IPS-NIHi11 (cell line): ENCODE data around the gene ZC3H18.

ENCODE experiments used
- DNase-seq: peaks from one replicate; pipeline ENCODE4 v3.0.0; 2012; ENCODE audit warnings: mixed read lengths, low spot score

The ZC3H18 gene

DNA sequence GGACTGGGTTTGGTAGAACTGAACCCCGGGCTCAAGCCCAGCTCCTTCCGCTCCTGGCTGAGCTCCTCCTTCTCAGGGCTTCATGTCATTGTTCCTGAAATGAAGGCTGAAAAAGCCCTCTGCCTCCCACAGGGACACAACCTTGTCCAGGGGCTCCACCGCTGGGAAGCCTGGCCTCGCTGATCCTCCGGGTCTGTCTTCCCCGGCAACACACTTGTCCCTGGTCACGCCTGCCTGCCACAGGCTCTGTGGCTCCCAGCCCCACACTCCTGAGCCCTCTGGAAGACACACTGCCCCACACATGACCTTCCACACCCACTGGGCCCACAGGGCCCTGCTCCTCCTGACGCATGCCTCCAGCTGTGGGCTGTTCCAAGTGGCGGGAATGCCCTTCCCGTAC lies 18.0 kb upstream of the ZC3H18 start:
- no peak for DNase-seq

DNA sequence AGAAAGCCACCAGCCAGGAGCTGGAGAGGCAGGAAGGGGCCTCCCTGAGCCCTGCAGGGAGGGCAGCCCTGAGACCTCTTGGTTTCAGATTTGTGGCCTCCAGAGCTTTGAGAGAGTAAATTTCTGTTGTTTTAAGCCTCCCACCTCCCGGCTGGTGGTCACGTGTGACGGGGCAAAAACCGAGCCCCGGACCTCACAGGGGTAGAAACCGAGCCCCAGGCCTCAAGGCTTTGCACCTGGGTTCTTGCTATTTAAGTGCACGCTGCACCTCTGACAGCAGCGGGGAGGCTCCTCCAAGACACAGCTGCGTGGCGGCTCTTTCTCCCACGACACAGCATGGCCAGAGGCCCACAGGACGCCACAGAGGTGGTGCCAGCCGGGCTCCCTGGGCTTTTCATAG lies 17.4 kb upstream of the ZC3H18 start:
- DNase-seq: no peak

DNA sequence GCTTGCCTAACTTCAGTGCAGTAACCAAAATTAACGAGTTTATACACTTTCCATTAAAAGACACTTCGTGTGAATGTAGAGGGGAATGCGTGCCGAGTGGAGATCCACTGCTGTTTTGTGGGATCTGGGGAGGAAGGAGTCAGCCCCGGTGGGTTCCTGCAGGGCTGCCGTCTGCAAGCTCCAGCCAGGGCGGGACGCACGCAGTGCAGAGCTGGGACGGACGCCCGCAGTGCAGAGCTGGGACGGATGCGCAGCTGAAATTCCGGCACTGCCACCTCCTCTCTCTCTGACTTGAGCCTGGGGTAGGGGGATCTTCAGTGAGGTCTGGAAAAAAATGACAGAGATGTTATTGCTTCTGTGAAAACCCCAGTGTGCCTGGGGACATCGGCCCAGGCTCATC lies 16.5 kb upstream of the ZC3H18 start:
- DNase-seq: no peak

DNA sequence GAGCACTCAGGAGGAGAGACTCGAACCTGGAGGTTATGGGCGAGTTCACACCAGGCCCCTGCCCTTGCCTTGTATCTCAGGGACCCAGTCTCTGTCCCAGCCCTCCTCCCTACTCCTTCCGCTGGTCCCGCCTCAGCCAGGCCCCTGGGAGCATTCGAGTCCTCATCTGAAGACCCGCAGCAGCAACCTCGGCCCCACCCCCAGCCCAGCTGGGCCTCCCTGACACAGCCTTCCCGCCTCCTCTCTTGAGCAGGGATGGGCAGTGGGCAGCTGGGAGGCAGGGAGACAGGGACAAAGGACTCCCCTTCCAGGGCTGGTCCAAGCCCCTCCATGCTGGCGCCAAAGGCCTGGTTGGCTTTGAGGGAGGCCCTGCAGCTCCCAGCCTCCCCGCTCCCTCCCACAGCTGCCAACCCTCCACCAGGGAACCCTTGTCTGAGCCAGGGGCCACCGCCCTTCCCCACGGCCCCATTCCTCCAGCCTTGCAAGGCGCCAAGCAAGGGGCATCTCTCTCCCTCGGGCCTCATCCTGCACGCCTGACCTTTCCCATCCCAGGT lies 15.4 kb upstream of the ZC3H18 start:
- no peak for DNase-seq

DNA sequence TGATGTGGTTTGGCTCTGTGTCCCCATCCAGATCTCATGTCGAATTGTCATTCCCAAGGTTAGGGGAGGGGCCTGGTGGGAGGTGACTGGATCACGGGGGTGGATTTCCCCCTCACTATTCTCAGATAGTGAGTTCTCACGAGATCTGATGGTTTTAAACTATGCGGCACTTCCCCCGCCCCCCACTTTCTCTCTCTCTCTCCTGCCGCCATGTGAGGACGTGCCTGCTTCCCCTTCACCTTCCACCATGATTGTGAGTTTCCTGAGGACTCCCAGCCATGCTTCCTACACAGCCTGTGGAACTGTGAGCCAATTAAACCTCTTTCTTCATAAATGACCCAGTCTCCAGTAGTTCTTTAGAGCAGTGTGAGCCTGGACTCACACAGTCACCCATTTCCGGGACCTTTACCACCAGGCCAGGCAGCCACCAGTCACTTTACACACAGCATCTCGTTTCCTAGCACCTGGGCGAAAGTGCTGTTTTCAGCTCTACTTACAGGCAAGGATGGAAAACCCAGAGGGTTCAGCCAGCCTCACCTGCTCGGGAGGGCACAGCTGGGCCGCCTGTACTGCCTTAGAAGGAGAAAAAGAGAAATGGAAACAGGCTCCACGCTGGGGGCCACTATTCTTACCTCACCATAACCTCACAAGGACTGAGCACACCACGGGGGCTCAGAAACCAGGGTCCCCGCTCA lies 13.8 kb upstream of the ZC3H18 start:
- no peak for DNase-seq

DNA sequence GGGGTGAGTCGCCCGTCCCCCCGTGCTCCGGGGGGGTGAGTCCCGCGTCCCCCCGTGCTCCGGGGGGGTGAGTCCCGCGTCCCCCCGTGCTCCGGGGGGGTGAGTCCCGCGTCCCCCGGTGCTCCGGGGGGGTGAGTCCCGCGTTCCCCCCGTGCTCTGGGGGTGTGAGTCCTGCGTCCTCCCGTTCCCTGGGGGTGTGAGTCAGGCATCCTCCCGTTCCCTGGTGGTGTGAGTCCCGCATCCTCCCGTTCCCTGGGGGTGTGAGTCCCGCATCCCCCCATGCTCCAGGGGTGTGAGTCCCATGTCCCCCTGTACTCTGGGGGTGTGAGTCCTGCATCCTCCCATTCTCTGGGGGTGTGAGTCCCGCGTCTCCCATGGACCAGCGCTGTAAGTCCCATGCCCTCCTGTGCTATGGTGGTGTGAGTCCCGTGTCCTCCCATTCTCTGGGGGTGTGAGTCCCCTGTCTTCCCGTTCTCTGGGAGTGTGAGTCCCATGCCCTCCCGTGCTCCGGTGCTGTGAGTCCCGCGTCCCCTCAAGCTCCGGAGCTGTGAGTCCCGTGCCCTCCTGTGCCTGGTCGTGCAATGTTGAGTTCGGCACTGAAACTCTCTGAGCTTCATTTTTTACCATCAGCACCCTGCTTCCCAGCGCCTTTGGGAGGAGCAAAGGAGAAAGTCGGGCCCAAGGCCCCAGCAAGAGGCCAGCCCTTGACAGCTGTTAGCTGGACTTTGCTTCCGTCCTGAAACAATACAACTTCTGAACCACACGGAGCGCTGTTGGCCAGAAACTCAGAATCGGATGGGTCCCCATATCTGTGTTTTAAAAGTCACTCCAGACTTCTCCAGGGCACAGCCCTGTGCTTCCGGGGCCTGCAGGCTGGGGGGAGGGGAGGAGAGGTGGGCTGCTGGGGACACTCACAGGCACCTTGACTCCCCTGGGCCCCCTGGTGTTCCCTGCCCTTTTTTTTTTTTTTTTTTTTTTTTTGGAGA lies 11.5 kb upstream of the ZC3H18 start:
- peak; percentile 59 for DNase-seq

DNA sequence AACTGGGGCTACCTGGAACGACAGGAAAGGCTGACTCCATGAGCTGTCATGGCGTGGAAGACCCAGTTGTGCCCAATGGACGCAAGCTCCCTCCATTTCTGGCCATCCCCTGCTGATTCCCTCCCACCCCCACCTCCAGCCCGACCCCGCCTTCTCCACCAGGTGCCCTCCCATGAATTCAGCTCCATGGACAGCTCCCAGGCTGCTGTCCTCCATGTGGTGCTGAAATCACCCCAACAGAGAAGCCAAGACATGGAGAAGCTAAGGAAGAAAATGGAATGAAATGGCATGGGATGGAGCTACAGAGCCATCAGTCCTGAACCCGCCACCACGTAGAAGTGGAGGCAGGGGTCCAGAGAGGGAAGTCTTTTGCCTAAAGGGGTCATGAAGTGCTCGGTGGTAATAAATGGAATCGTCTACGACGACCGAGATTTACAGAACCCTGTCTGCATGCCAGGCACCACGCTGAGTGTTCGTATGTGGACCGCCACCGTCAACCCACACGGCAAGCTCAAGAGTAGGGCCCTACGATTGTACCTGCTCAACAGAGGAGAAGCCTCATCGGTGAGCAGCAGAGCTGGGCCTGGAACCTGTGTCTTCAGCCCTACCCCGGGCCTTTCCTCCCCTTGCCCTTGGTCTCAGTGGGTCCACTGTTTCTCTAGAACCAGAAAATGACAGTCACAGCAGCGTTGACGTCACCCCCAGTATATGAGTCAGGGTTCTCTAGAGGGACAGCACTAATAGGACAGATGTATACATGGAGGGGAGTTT lies 9.3 kb upstream of the ZC3H18 start:
- DNase-seq: peak; percentile 67

DNA sequence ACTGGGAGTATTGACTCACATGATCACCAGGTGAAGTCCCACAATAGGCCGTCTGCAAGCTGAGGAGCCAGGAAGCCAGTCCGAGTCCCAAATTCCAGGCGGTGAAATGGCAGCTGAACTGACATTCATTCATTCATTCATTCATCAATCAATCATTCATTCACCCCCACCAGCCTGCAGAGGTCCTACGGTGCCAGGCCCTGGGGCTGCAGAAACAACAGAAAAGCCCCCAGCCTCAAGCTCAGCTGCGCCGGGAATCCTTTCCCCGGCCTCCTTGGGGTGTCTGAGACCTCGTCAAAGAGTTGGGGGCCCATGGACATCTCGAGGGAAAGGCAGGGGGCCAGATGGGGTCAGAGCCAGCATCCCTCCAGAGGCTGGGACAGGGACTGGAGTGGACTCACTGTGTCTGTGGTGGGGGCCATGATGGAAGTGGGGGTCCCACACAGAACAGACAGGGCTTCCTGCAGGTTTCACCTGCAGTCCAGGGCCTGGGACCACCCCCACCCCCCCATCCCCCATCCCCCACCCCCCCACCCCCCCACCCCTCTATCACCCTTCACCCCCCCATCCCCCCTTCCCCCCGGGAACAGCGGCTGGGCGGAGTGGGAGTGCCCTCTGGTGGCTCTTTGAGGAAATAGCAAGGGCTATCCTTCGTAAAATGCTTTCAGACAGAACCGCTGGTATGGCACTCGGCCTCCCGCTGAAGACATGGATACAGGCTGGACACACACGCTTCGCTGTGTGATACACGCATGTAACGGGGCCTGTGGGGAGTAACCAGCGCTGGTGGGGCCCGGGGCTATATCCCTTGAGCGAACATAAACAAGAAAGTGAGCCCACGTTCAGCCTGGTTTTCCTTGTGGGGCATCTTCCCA lies 8.5 kb upstream of the ZC3H18 start:
- DNase-seq: peak; percentile 80

DNA sequence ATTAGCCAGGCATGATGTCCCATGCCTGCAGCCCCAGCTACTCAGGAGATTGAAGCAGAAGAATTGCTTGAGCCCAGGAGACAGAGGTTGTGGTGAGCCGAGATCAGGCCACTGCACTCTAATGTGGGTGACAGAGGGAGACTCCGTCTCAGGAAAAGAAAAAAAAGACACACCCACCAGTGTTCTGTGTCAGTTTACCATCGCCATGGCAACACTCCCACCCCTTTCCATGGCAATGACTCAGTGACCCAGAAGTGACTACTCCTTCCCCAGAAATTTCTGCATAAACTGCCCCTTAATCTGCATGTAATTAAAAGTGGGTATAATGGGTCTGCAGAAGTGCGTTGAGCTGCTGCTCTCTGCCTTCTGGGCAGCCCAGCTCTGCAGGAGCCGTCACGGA lies 4.0 kb upstream of the ZC3H18 start:
- no peak for DNase-seq

DNA sequence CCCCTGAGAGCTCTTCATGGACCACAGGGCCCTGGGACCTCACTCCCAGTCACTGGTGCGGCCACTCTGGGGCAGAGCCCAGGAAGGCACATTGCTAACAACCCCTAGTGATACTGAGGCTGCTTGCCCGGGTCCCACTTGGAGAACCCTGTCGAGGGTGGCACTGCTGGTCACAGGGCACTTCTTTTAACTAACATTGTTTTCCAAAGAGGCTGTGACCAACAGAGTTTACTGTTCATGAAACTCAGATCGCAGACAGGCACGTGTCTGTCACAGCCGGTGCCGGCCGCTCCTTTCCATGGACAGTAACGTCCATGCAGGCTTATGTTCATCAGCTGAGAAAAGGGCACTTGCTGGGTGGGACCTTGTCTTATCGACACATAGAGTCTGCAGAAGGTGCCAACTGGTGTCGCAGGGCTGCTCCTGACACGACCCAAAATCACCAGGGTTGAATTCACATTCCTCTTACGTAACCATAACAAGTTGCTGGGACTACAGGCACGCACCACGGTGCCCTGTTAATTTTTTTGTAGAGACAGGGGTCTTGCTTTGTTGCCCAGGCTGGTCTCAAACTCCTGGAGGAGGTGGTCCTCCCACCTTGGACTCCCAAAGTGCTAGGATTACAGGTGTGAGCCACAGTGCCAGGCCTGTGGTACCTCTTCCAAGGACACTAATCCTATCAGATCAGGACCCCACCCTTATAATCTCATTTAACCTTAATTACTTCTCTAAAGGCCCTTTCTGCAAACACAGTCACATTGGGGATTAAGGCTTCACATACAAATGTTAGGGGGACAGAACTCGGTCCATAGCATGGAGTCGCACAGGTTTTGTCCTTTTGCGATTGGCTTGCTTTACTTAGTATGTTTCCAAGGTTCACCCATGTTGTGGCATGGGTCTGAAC lies 1.2 kb upstream of the ZC3H18 start:
- no peak for DNase-seq

DNA sequence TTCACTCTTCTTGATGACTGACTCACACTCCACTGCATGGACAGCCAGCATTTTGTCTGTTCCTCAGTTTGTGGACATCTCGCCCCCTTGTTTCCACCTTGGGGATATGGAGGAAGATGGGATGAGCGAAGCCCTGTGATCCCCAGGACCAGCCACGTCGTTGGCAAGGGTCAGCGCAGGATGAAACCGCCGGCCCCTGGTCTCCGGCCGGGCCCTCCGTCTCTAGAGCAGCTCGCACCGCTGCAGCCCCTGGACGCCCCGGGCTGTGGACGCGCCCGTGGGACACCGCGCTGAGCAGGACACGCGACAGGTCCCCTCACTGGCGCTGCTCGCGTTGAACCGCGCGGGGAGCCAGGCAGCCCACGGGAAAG lies 604 bp upstream of the ZC3H18 start:
- peak; percentile 5 for DNase-seq

DNA sequence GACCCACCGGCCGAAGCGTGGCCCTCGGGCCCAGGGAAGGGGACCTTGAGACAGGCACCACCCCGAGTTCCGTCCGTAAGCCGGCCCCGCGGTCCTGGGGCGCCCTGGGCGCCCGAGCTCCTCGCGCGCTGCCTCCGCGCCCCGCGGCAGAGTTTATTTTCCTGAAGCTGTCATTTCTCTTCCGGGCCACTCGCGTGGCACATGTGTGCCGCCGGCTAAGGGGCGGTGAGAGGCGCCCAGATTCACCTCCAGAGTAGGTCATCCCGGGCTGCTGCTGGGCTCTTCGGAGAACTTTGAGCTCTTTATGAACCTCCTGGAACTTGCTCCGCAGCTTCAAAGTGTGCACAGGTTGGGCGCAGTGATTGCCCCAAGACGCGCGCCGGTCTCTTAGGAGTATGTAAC lies 489 bp downstream of the ZC3H18 start:
- DNase-seq: no peak

DNA sequence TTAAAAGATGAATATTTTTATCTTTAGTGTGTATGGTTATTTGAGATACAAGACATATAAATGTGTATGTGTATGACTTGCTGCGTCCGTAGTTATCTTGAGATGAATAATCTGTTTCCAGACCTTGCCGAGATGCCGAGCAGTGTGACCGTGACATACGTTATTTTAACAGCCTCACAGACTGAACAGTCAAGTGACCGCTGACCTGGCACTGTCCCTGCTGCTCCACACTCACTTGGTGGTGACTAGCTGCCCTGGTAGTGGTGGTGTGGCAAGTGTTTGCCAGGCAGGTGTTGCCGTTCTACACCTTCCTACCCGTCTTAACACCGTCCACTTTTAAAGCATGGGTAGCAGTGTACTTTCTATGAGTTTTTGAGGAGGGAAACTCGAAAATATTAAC lies 5.0 kb downstream of the ZC3H18 start:
- DNase-seq: no peak

DNA sequence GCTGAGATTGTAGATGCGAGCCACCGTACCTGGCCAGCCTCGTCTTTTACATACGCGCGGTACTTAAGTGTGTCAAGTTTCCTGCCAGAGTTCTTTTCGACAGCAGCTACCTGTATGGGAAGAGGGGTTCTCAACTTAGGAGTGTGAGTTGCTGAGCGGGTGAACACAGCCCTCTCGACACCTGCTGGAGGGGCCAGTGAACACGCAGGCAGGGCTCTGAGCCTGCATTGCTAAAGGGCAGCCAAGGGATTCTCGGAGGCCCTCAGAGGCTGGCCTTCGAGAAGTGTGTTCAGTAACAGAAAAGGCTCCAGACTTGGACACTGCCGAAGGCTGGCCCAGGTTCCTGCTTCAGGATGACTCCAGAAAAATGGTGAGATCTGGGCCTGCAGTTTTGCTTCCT lies 6.1 kb downstream of the ZC3H18 start:
- no peak for DNase-seq

DNA sequence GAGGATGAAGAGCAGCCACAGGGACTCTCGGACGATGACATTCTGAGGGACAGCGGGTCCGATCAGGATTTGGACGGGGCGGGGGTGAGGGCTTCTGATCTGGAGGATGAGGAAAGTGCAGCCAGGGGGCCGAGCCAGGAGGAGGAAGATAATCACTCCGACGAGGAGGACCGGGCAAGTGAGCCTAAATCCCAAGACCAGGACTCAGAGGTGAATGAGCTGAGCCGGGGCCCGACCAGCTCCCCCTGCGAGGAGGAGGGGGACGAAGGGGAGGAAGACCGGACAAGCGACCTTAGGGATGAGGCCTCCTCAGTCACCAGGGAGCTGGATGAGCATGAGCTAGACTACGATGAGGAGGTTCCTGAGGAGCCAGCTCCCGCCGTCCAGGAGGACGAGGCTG lies 7.0 kb downstream of the ZC3H18 start:
- DNase-seq: no peak

DNA sequence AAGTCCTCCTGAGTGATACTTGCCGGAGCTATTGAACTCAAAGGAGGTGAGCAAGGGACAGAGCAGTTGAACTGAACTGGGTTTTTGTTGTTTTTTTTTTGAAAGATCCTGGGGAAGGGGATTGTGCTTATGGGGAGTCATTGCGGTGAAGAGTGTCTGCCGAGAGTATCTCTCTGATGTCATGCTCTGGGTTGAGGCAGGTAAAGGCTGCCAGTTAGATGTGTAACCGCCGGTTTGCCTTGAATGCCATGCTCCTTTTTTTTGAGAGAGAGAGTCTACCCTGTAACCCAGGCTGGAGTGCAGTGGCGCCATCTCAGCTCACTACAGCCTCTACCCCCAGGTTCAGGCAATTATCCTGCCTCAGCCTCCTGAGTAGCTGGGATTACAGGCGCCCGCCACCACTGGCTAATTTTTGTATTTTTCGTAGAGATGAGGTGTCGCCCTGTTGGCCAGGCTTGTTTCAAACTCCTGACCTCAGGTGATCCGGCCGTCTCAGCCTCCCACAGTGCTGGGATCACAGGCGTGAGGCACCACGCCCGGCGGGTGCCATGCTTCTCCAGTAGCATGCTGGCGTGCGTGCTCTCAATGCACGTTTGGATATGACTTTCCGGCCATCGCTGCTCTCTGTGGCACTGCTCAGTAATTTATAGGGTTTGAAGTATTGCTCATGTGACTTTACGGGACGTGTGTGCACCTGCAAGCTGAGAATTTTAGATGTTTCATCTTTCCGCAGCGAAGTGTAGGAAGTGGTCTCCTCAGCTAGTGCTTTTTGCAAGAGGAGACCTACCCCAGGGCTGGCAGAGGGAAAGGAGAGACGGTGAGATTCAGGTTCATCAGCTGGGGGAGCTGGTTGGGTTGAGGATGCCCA lies 8.5 kb downstream of the ZC3H18 start:
- DNase-seq: no peak

DNA sequence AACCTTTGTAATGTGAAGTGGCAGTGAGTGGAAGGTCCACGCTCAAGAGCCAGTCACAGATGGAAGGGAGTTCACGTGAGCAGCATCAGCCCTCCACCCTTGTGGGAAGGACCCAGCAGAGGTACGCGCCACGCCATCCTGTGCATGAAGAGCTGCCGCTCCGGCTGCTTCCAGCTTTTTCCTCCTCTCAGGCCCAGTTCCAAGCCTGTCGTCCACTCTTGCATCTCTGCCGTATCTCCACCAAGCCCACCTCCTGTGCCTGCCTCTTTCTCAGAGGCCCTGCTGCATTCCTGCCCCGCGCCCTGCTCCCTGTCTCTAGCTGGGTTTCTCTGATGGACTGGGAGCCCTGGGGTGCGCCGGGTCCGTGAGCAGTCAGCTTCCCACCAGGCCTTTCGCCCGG lies 10.2 kb downstream of the ZC3H18 start:
- DNase-seq: no peak

DNA sequence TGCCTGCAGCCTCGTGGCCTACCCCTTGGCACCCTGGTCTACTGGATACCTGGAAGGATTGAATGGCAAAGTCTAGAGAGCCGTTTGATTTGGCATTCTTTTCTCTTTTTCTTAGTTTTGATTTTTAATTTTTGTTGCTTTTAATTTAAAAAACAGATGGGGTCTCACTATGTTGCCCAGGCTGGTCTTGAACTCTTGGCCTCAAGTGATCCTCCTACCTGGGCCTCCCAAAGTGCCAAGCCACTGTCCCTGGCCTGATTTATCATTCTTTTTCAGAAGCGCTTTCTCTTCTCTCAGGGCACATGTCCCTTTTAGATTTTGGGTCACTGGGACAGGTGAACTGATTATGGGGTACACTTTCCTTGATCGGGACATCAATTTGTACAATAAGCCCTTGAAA lies 10.8 kb downstream of the ZC3H18 start:
- DNase-seq: no peak

DNA sequence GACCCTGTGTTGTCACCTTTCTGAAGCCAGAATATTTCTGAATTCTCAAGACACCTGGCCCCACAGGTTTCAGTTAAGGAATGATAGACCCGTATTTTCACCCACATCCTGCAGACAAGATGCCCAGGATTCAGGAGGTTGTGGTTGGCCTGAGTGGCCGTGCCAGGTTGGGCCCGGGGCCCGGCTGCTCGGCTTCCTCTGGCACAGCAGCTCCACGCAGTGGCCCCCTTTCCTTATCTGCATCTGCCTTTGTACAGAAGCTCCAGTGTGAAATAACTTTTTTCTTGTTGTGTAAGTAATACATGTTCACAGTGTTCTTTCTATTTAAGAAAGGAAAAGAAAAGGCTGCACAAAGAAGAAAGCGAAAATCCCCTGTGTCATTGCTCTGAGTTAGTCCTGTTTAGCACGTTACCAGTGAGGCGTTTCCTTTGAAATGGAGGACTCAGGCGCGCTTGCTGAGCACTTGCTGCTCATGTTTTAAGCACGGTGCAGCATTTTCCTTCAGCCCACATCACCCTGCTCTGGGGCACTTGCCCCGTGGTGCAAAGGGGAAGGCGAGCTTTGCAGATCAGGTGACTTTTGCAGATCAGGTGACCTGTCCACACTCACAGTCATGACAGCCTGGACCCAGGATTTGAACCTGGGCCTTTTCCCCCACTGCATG lies 12.8 kb downstream of the ZC3H18 start:
- no peak for DNase-seq
